B cell (primary cell): ENCODE data around the gene LZTFL1. TPM values are rescaled to one million over a fixed set of nuclear protein-coding genes. Genes with fewer than 3 reads are reported as not detected.

Source experiments
- ATAC-seq: fragments of 200-7000 bp; cut with Tn5 transposase; one replicate; pipeline ENCODE4 v1.10.0; 2021; ENCODE audit warnings: low read depth, mild to moderate bottlenecking, moderate number of reproducible peaks, moderate library complexity
- CTCF ChIA-PET: fragments of 350-600 bp; sonication (Branson Sonifier 250); formaldehyde crosslinking; loops from one replicate; lab custom pipeline; 2021; ENCODE audit warnings: antibody characterized with exemption, inconsistent platforms; lab: Charles Lee
- POLR2A ChIA-PET: fragments of 350-600 bp; sonication (Branson Sonifier 250); formaldehyde crosslinking; loops from one replicate; lab custom pipeline; 2021; ENCODE audit warnings: antibody characterized with exemption; lab: Charles Lee
- DNase-seq: peaks from one replicate; pipeline ENCODE4 v3.0.0; 2013
- H2AFZ ChIP-seq: 2 replicates; pipeline ENCODE4 v1.6.1; 2012; ENCODE audit warnings: mild to moderate bottlenecking, low read depth, low read length; ENCODE audit not compliant: insufficient read depth, poor library complexity, severe bottlenecking
- H3K27ac ChIP-seq, 2 donors: 1 replicate in 1 of 2; 2 replicates in 1 of 2; pipeline ENCODE4 v1.5.1; 2012 to 2013; ENCODE audit warnings: low read length in 2 of 2, mild to moderate bottlenecking in 2 of 2, moderate library complexity in 1 of 2
- H3K27me3 ChIP-seq, 4 experiments: fragments of 200-600 bp in 1 of 4; sonication (generic) in 1 of 4; replicated peaks in 1 of 4; 1 replicate in 2 of 4; 2 replicates in 2 of 4; pipeline versions ENCODE4 v1.6.1 to v1.7.0; 2013 to 2016; ENCODE audit warnings: low read length in 3 of 4, mild to moderate bottlenecking in 2 of 4, mixed read lengths in 1 of 4, moderate library complexity in 1 of 4; ENCODE audit not compliant: insufficient read depth in 4 of 4, control insufficient read depth in 3 of 4; ENCODE audit errors: control extremely low read depth in 1 of 4
- H3K36me3 ChIP-seq, 2 experiments: replicated peaks in 1 of 2; 1 replicate in 1 of 2; 2 replicates in 1 of 2; pipeline versions ENCODE4 v1.6.1 to v1.7.1; 2013; ENCODE audit warnings: low read length in 1 of 2; ENCODE audit not compliant: insufficient read depth in 2 of 2, control insufficient read depth in 1 of 2; ENCODE audit errors: control extremely low read depth in 1 of 2, extremely low read depth in 1 of 2
- H3K4me1 ChIP-seq, 2 donors: fragments of 200-600 bp in 1 of 2; sonication (generic) in 1 of 2; 1 replicate in 1 of 2; 2 replicates in 1 of 2; pipeline versions ENCODE4 v1.5.1 to v1.6.1; 2013 to 2017; ENCODE audit warnings: low read length in 2 of 2; ENCODE audit not compliant: control insufficient read depth in 2 of 2, insufficient read depth in 2 of 2
- H3K4me2 ChIP-seq: replicated peaks from 2 replicates; pipeline ENCODE3; 2012; ENCODE audit warnings: mild to moderate bottlenecking, low read depth, low read length; ENCODE audit not compliant: poor library complexity, severe bottlenecking
- H3K4me3 ChIP-seq, 5 experiments: fragments of 200-600 bp in 1 of 5; sonication (generic) in 1 of 5; 1 replicate in 3 of 5; 2 replicates in 2 of 5; pipeline versions ENCODE4 v1.5.1 to v1.7.0; 2011 to 2016; ENCODE audit warnings: low read length in 4 of 5, mild to moderate bottlenecking in 4 of 5, low read depth in 2 of 5, control low read depth in 1 of 5, moderate library complexity in 1 of 5; ENCODE audit not compliant: insufficient read depth in 1 of 5; ENCODE audit errors: control extremely low read depth in 1 of 5, extremely low read depth in 1 of 5
- H3K79me2 ChIP-seq: fragments of 200-600 bp; sonication (generic); one replicate; pipeline ENCODE4 v1.6.0; 2016; ENCODE audit warnings: low read length; ENCODE audit not compliant: control insufficient read depth, insufficient read depth
- H3K9ac ChIP-seq: fragments of 200-600 bp; sonication (generic); 2 replicates; pipeline ENCODE4 v1.6.1; 2017; ENCODE audit warnings: mild to moderate bottlenecking, low read length, moderate library complexity
- H3K9me3 ChIP-seq, 3 donors: one replicate each; pipeline versions ENCODE4 v1.6.1 to v1.7.1; 2013; ENCODE audit warnings: low read length in 2 of 3; ENCODE audit not compliant: control insufficient read depth in 2 of 3, insufficient read depth in 1 of 3; ENCODE audit errors: control extremely low read depth in 1 of 3
- H4K20me1 ChIP-seq: 2 replicates; pipeline ENCODE4 v1.6.0; 2012; ENCODE audit warnings: mild to moderate bottlenecking, low read length; ENCODE audit not compliant: insufficient read depth, control insufficient read depth, poor library complexity, severe bottlenecking
- H3K27ac Mint-ChIP-seq: one replicate; pipeline ENCODE4 v1.8.0; 2021; ENCODE audit warnings: mixed read lengths
- H3K27me3 Mint-ChIP-seq: one replicate; pipeline ENCODE4 v1.8.0; 2021; ENCODE audit warnings: mixed read lengths
- H3K4me1 Mint-ChIP-seq: one replicate; pipeline ENCODE4 v1.8.0; 2021; ENCODE audit warnings: mixed read lengths
- H3K4me3 Mint-ChIP-seq: one replicate; pipeline ENCODE4 v1.8.0; 2021; ENCODE audit warnings: mixed read lengths
- H3K9me3 Mint-ChIP-seq: one replicate; pipeline ENCODE4 v1.8.0; 2022; ENCODE audit warnings: mixed read lengths; ENCODE audit not compliant: insufficient read depth
- CTCF ChIP-seq: fragments of 200-600 bp; IDR thresholded peaks from one replicate; pipeline ENCODE4 v1.8.0; 2022; ENCODE audit warnings: antibody characterized with exemption, mild to moderate bottlenecking
- EZH2 ChIP-seq: IDR thresholded peaks from 2 replicates; pipeline ENCODE4 v1.6.1; 2012; ENCODE audit warnings: borderline replicate concordance, low read depth, mild to moderate bottlenecking, moderate library complexity, low read length; ENCODE audit not compliant: insufficient read depth, poor library complexity, severe bottlenecking
- WGBS: methylation state at CpG from one replicate; pipeline ENCODE4 v1.1.5; 2013; ENCODE audit warnings: missing lambda C conversion rate; ENCODE audit not compliant: insufficient coverage; 5-methylcytosine and 5-hydroxymethylcytosine counted together
- intact Hi-C: fragments of 100-400 bp; cut with micrococcal nuclease; formaldehyde crosslinking; loops from one replicate; pipeline ENCODE4 v1.10.0; 2022
- polyA plus RNA-seq: library from polyadenylated mRNA; depleted of rRNA; stranded (reverse); fragments of >200 nt; gene quantifications from 2 replicates; pipeline ENCODE4 v1.2.3, GENCODE V29; 2012
- total RNA-seq, 2 donors: library from RNA; stranded (reverse); fragments of 120-200 nt in 1 of 2; gene quantifications; 1 replicate in 1 of 2; 2 replicates in 1 of 2; pipeline versions ENCODE4 v1.2.3 to v1.2.4, GENCODE V29; 2013 to 2022

The LZTFL1 gene
- total and polyA plus RNA-seq, 2 donors (not counting 1 experiment from before 2014, with no cell fraction given) = 16.5 to 17.8 TPM

- H3K9me3 Mint-ChIP-seq = peaks cover 2% of the 10 kb centered on the region
- ChIA-PET POLR2A (no interaction called here), CTCF (no interaction called here)
- Histone ChIP-seq H3K79me2 (no peaks in the 10 kb centered on the region), H3K9me3 (peaks cover 0 to under 1% (median under 1%) of the 10 kb centered on the region in 3 donors), H4K20me1 (no peaks in the 10 kb centered on the region), H3K4me1 (peaks cover 23 to 38% of the 10 kb centered on the region in 2 donors), H2AFZ (no peak overlapping the region), H3K36me3 (no peaks in the 10 kb centered on the region), H3K27me3 (no peaks in the 10 kb centered on the region), H3K4me2 (no peak overlapping the region), H3K27ac (no peak overlapping the region), H3K9ac (no peak overlapping the region), H3K4me3 (no peak overlapping the region)
- no peaks in the 10 kb centered on the region for H3K27me3 Mint-ChIP-seq
- 89% methylated on average over 2 of the region's 2 CpGs for WGBS
- no peak overlapping the region for H3K27ac Mint-ChIP-seq
- intact Hi-C loops = no loop called here
- TF ChIP-seq EZH2 (no peak), CTCF (no peak)
- DNase-seq (no peak), ATAC-seq (no peak)
- no peak overlapping the region for H3K4me3 Mint-ChIP-seq
- H3K4me1 Mint-ChIP-seq = peaks cover 47% of the 10 kb centered on the region
Observed at GRCh38 chr3:45868650-45869049, 26.7 kb upstream of the LZTFL1 start.

GRCh38 chr3:45868213-45868612 is 26.3 kb upstream of the LZTFL1 start:
- Histone ChIP-seq H3K4me2 (no peak overlapping the region), H3K4me3 (no peak overlapping the region), H3K4me1 (peaks cover 23 to 38% of the 10 kb centered on the region in 2 donors), H3K36me3 (no peaks in the 10 kb centered on the region), H3K79me2 (no peaks in the 10 kb centered on the region), H3K9me3 (peaks cover 0 to 4% (median 4%) of the 10 kb centered on the region in 3 donors), H3K27ac (no peak overlapping the region), H3K9ac (no peak overlapping the region), H2AFZ (no peak overlapping the region), H4K20me1 (no peaks in the 10 kb centered on the region), H3K27me3 (no peaks in the 10 kb centered on the region)
- DNase-seq = no peak
- no peaks in the 10 kb centered on the region for H3K27me3 Mint-ChIP-seq
- intact Hi-C loops = no loop called here
- TF ChIP-seq EZH2 (no peak), CTCF (no peak)
- no peak for ATAC-seq
- H3K9me3 Mint-ChIP-seq = peaks cover 6% of the 10 kb centered on the region
- no peak overlapping the region for H3K27ac Mint-ChIP-seq
- POLR2A ChIA-PET = no interaction called here
- WGBS = 72% methylated on average over 2 of the region's 2 CpGs
- CTCF ChIA-PET = no interaction called here
- peaks cover 49% of the 10 kb centered on the region for H3K4me1 Mint-ChIP-seq
- no peak overlapping the region for H3K4me3 Mint-ChIP-seq
